Esophagus squamous epithelium (tissue), 4 donors: Measurements from ENCODE around the gene NGDN.

Experiments used
- CTCF ChIP-seq, 6 experiments: fragments of 450-650 bp in 4 of 6; fragments of 200-600 bp in 2 of 6; sonication (generic) in 2 of 6; IDR thresholded peaks; one replicate each; pipeline ENCODE4 v1.5.1; 2016 to 2019; ENCODE audit warnings: antibody characterized with exemption in 6 of 6, mild to moderate bottlenecking in 4 of 6, moderate library complexity in 4 of 6
- POLR2A ChIP-seq, 4 donors: fragments of 450-650 bp; IDR thresholded peaks; one replicate each; pipeline ENCODE4 v1.6.1; 2017; ENCODE audit warnings: antibody characterized with exemption in 4 of 4, mild to moderate bottlenecking in 4 of 4, moderate library complexity in 3 of 4

- no peak for TF ChIP-seq POLR2A (IDR thresholded peaks at IDR 0.05)
- no peak for TF ChIP-seq CTCF (IDR thresholded peaks at IDR 0.05)
These were observed 53.2 kb downstream of the NGDN start for GRCh38 chr14:23522643-23523198.
